SK-MEL-5 (cell line): ENCODE results near the gene MIDN. TPM values are rescaled to one million over a fixed set of nuclear protein-coding genes. Genes with fewer than 3 reads are reported as not detected.
A peak's percentile ranks its signal among the peaks of the same experiment; 100 is the strongest.
"Not testable (repeated sequence)": the region's sequence is repeated elsewhere in the genome, so short reads cannot be mapped to it uniquely, and the experiment has no call there.

ENCODE experiments used
- DNase-seq: peaks from one replicate; pipeline ENCODE4 v3.0.0-alpha.2; 2016; ENCODE audit warnings: low read depth, low spot score
- in situ Hi-C: cut with HindIII; loops from 2 replicates; pipeline ENCODE4 v1.10.0; 2016; ENCODE audit warnings: low sequenced_read_pairs, high pct_unique_total_duplicates, low pct_unique_long_range_greater_than_20kb
- total RNA-seq: library from RNA; depleted of rRNA; stranded (reverse); fragments of >200 nt; shearing (Covaris generic); gene quantifications from 2 replicates; pipeline ENCODE4 v1.2.3, GENCODE V29; 2014

The MIDN gene
- total RNA-seq, 1 experiment from 2014 or later = 4.6 TPM

- in situ Hi-C loops = no loop called here
- DNase-seq = no peak
Observed at GRCh38 chr19:1290703-1291651, 42.6 kb downstream of the MIDN start.

DNA sequence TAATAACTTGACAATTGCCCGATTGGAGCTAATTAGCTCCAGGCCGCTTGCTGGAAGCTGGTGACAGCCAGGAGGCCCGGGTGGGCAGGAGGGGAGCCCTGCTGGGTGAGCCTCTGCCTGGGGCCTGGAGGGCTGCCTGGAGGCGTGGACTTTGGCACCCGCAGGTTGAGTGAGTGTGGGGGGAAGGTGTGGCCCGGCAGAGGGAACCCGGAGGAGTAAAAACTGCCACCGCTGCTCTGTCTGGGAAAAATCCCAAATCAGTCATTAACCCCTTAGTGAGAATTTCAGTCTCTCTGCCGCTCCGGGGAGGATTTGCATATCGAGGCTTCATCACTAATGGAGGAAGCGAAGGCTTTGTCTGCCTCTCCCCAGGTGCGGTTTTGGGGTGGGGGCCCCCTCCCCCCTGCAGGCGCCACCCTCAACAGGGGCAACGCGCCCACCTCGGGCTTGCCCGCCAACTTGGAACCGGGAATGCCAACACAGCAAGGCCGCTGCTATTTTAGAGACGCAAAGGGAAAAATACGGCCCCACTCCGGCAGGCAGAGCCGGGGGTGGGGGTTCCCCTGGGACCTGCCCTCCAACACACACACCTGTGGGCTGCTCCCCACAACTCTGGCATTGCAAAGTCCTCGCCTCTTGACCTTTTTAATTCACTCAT is 43.5 kb downstream of the MIDN start:
- in situ Hi-C loops = no loop called here
- no peak for DNase-seq

GRCh38 chr19:1292419-1293151 is 44.2 kb downstream of the MIDN start:
- in situ Hi-C loops = no loop called here
- no peak for DNase-seq

DNA sequence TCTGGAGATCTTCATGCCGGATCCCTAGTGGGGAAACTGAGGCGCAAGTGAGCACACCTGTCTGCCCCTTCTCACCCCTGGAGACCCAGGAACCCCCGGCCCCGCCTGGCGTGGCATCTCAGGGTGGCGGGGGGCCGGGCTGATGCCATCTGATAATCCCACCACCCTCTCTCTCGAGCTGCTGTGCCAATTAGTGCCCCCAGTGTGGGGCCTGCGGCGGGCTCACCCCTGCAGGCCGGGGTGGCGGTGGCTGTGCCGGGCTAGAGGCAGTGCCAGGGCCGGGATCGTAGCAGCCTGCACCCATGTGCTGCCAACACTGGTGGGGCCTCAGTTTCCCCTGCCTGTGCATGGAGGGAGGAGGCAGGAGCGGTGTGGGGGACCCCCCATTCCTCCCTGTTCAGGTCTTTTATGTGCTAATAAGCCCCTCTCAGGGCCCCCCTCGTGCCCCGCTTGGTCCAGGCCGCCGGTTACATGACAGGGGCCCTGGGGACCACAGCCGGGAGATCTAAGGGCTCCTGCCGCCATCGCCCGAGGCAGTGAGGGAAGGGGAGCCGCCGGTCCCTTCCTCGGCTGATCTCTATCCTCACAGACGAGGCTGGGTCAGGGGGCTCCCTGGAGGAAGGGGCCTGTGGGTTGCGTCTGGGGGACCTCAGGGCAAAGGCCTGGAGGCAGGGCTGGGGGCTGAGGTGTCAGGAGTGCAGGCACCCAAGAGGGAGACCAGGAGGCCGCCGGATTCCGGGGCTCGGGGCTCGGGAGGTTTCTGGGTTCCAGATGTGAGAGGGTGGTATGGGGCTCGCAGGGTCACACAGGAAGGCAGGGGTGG is 45.6 kb downstream of the MIDN start:
- in situ Hi-C loops = no loop called here

DNA sequence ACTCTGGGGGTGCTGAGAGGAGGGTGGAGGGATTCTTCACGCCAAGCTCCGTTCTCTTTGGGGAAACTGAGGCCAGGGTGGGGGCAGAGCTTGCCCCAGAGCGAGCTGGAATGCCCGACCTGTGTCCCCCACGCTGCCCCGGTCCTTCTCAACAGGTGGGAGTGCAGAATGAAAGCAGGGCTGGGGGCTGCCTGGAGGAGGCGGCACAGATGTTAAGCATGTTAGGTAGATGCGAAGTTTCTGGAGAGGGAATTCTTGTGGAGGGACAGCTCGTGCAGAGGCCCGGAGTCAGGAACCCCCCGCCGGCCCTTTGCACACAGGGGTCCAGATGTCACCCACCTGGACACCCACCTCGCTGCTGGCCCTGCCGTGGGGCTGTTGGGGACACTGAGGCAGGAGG is 46.3 kb downstream of the MIDN start:
- in situ Hi-C loops = no loop called here
- DNase-seq = no peak

More for the DNA sequence above, 45.6 kb downstream of the MIDN start:
- no peak for DNase-seq

GRCh38 chr19:1295169-1296012 is 47.0 kb downstream of the MIDN start:
- in situ Hi-C loops = no loop called here
- DNase-seq = peak; percentile 25

DNA sequence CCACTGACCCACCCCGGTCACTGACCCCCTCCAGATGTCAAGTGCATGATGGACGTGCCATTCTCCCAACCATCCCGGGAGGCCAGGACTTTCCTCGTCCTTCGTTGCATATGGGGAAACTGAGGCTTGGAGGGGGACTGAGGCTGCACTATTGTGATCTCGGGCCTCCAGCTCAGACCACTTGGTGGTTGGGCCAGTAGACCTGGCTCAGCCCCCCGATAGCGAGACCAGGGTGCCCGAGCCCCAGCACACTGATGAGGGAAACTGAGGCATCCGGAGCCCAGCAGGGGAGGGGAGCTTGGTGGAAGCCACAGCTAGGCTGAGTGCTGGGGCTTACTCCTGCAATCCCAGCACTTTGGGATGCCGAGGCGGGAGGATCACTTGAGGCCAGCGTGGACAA is 47.7 kb downstream of the MIDN start:
- in situ Hi-C loops = no loop called here
- DNase-seq = no peak

- in situ Hi-C loops = no loop called here
Observed at GRCh38 chr19:1296575-1297271, 48.3 kb downstream of the MIDN start.

DNA sequence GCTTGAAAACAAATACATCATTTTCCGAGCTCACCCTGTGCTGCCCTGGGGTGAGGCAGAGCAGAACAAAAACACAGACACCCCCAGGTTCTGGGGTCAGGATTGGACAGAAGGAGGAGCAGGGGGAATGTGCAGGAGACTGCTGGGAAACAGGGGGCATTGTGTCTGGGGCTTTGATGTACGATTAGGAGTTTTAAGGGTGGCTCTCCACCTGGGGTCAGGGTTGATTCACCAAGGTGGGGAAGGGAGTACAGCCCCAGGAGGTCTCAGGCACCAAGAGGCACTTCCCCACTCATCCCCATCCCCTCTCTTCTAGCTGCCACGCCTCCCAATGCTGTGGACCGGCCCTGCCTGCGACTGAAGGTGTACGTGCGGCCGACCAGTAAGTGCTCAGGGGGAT is 49.9 kb downstream of the MIDN start:
- in situ Hi-C loops = no loop called here
- no peak for DNase-seq

More at GRCh38 chr19:1296575-1297271, 48.3 kb downstream of the MIDN start:
- DNase-seq = no peak

DNA sequence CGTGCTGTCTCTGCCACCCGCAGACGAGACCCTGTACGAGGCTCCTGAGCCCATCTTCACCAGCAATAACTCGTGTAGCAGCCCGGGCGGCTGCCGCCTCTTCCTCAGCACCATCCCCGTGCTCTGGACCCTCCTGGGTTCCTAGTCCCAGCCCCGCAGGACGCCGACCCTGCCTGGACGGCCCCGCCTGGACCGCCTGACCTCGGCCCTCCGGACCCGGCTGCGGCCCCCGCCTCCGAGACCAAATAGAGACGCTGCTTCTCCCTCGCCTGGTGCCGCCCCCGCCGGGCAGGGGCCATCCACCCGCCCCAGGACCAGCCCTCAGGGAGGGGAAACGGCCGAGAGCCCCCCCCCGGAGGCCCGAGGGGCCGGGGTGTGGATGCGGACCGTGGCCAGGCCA is 51.4 kb downstream of the MIDN start:
- DNase-seq = no peak
- in situ Hi-C loops = no loop called here

- in situ Hi-C loops = no loop called here
- DNase-seq = no peak
Observed at GRCh38 chr19:1300744-1301490, 52.5 kb downstream of the MIDN start.

DNA sequence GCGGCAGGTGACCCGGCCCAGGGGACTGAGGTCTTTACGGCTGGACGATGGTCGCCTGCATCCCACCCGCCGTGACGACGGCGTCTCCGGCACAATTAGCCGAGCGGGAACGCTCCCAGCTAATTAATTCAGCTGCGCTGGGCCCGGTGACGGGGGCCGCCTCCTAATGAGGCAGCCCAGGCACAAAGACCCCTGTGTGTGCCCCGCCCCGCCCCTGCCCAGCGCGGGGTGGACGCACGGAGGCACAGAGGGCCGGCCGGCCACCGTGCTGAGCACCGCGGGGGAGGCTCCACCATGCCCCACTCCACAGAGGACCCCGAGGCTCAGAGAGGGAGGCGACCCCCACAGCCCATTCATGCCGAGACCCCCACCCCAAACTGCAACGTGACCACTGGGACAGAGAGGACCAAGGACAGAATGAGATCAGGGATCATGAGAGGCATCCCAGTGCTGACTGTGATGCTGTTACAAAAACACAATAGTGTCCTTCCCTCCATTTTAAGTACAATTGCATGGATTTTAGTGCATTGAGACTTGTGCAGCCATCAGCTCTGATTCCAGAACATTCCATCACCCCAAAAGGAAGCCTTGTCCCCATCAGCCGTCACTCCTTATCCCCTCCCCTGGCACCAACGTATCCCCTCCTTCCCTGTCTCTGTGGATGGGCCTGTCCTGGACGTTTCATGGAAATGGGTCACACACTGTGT is 54.3 kb downstream of the MIDN start:
- no peak for DNase-seq
- in situ Hi-C loops = no loop called here

GRCh38 chr19:1304197-1304924 is 56.0 kb downstream of the MIDN start:
- in situ Hi-C loops = no loop called here
- DNase-seq = no peak

DNA sequence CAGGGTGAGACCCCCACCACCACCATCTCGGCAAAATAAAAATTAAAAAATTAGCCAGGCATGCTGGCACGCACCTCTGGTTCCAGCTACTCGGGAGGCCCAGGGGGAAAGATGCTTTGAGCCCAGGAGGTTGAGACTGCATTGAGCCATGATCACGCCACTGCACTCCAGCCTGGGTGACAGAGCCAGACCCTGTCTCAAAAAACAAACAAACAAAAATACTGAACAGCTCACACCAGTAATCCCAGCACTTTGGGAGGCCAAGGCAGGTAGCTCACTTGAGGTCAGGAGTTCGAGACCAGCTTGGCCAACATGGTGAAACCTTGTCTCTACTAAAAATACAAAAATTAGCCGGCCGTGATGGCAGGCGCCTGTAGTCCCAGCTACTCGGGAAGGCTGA is 57.0 kb downstream of the MIDN start:
- DNase-seq, in situ Hi-C loops: not testable (repeated sequence)
